Ovary (tissue), 9 donors: ENCODE results near the gene RPS6KA5. TPM values are rescaled to one million over a fixed set of nuclear protein-coding genes. Genes with fewer than 3 reads are reported as not detected.
"Not testable (repeated sequence)": the region's sequence is repeated elsewhere in the genome, so short reads cannot be mapped to it uniquely, and the experiment has no call there.

Experiments
- DNase-seq, 5 donors: peaks; one replicate each; pipeline ENCODE4 v3.0.0-alpha.2; 2019 to 2020
- H3K27ac ChIP-seq, 2 donors: fragments of 200-600 bp; one replicate each; pipeline versions ENCODE4 v1.5.1 to v1.8.0; 2019 to 2022
- H3K27me3 ChIP-seq: fragments of 200-600 bp; one replicate; pipeline ENCODE4 v1.8.0; 2022
- H3K36me3 ChIP-seq: fragments of 200-600 bp; sonication (generic); one replicate; pipeline ENCODE4 v1.5.1; 2019
- H3K4me1 ChIP-seq: one replicate; pipeline ENCODE4 v1.8.1; 2013; ENCODE audit warnings: mild to moderate bottlenecking, moderate library complexity; ENCODE audit not compliant: insufficient read depth
- H3K4me3 ChIP-seq: fragments of 200-600 bp; sonication (generic); one replicate; pipeline ENCODE4 v1.5.1; 2017
- H3K9me3 ChIP-seq, 2 donors: fragments of 200-600 bp in 1 of 2; sonication (generic) in 1 of 2; one replicate each; pipeline versions ENCODE4 v1.5.1 to v1.8.1; 2013 to 2019; ENCODE audit warnings: mild to moderate bottlenecking in 1 of 2, moderate library complexity in 1 of 2
- EP300 ChIP-seq: sonication (generic); formaldehyde crosslinking; IDR thresholded peaks from one replicate; pipeline ENCODE4 v1.6.1; 2017; ENCODE audit warnings: antibody characterized with exemption
- POLR2A ChIP-seq: fragments of 450-650 bp; IDR thresholded peaks from one replicate; pipeline ENCODE4 v1.6.1; 2017; ENCODE audit warnings: antibody characterized with exemption, mild to moderate bottlenecking, moderate library complexity
- WGBS, 3 donors: extraction: QIAGEN DNeasy Blood & Tissue Kit in 1 of 3; methylation state at CpG; one replicate each; pipeline versions ENCODE4 v1.1.5 to v1.1.7; 2013 to 2017; 5-methylcytosine and 5-hydroxymethylcytosine counted together
- intact Hi-C, 4 donors: fragments of 100-400 bp; cut with DNase I; formaldehyde crosslinking; loops; one replicate each; pipeline versions ENCODE4 v1.11.0 to v1.15.1; 2022 to 2023
- polyA plus RNA-seq, 2 donors: library from polyadenylated mRNA; stranded (reverse); fragments of 200-250 nt in 1 of 2; fragments of 350-450 nt in 1 of 2; fragmentation: Illumina TruSeq in 1 of 2; extraction: RNeasy Lipid Tissue Mini Kit (QIAGEN cat#74804) in 1 of 2; gene quantifications; one replicate each; pipeline ENCODE4 v1.2.3, GENCODE V29; 2013 to 2014
- total RNA-seq, 7 donors: library from RNA; depleted of rRNA in 2 of 7; stranded (reverse); fragments of >200 nt in 2 of 7; fragmentation: NEBNext Ultra II Directional in 3 of 7; extraction: Animal tissue kit (Norgen Biotek cat#: 25700) in 3 of 7; gene quantifications; one replicate each; pipeline versions ENCODE4 v1.1.0 to v1.2.4, GENCODE V29; 2016 to 2023
- TF ChIP-seq, protein P1 (sequence below), 3 donors: fragments of 450-650 bp in 2 of 3; fragments of 200-600 bp in 1 of 3; IDR thresholded peaks; one replicate each; pipeline versions ENCODE4 v1.5.1 to v1.8.0; 2016 to 2022; ENCODE audit warnings: antibody characterized with exemption in 3 of 3, mild to moderate bottlenecking in 1 of 3
- donor health status: DM: no; HTN: no; CAD: no; lungs with moderate emphysema.
- donor health status: DM: no; HTN: no; CAD: no.
- donor health status: Bipolar disorder and iron deficiency.
- donor health status: DM: yes; HTN: yes; CAD: no.
- donor health status: DM: no; HTN: no; CAD: no.
- donor health status: DM: yes; HTN: yes; CAD: no.

RPS6KA5 gene
- total and polyA plus RNA-seq, 9 donors, result 3.8 to 19.0 (median 8.4) TPM

DNA sequence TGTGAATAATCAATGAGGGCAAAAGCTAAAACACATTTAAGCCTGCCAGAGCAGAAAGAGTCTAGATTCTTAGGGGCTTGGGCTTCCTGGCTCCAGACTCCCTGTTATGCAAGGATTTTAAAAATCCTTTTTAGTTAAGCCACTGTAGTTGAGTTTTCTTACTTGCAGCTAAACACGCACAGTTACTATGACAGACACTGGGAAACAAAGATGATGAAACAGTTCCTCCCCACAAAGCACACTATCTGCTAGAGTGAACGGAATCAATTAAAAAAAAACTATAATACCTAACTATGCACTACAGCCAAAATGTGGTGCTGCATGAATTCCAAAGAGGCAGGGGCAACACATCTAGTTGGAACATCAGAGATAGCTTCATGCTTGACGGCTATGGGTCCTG, 28.2 kb downstream of the RPS6KA5 start:
- DNase-seq, result no peak
- Histone ChIP-seq H3K9me3 (no peaks in the 10 kb centered on the region), H3K27ac (no peak overlapping the region), H3K36me3 (no peaks in the 10 kb centered on the region), H3K4me3 (no peak overlapping the region), H3K27me3 (no peaks in the 10 kb centered on the region), H3K4me1 (no peaks in the 10 kb centered on the region)
- TF ChIP-seq, protein P1, sequence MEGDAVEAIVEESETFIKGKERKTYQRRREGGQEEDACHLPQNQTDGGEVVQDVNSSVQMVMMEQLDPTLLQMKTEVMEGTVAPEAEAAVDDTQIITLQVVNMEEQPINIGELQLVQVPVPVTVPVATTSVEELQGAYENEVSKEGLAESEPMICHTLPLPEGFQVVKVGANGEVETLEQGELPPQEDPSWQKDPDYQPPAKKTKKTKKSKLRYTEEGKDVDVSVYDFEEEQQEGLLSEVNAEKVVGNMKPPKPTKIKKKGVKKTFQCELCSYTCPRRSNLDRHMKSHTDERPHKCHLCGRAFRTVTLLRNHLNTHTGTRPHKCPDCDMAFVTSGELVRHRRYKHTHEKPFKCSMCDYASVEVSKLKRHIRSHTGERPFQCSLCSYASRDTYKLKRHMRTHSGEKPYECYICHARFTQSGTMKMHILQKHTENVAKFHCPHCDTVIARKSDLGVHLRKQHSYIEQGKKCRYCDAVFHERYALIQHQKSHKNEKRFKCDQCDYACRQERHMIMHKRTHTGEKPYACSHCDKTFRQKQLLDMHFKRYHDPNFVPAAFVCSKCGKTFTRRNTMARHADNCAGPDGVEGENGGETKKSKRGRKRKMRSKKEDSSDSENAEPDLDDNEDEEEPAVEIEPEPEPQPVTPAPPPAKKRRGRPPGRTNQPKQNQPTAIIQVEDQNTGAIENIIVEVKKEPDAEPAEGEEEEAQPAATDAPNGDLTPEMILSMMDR (IDR thresholded peaks at IDR 0.05), result no peak
- TF ChIP-seq POLR2A (no peak), EP300 (no peak)
- 88 to 97% (median 89%) methylated on average over 3 of the region's 3 CpGs for WGBS, 3 donors
- intact Hi-C loops, result no loop called here

DNA sequence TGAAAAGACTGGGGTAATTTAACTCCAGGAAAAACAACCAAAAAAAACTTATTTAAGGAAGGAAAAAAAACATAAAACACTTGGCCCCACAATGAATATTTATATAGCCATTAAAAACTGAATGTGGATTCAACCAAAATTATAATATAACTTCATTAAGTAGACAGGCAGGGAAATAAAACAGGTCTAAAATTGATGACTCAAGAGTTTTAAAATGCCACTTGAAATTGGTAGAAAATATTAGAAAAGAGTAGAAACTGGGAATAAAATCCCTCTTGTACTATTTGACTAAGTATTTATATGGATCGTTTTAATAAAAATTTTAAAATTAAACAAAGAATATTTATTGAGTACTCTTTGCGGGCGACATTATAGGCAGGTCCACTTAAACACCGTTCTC, 28.8 kb downstream of the RPS6KA5 start:
- no peaks in the 10 kb centered on the region for H3K9me3 ChIP-seq
- no peak for DNase-seq
- H3K27ac ChIP-seq, result no peak overlapping the region
- no peak overlapping the region for H3K4me3 ChIP-seq
- H3K27me3 ChIP-seq, result no peaks in the 10 kb centered on the region
- 92 to 97% (median 96%) methylated on average over 4 of the region's 4 CpGs for WGBS, 3 donors
- no peak for TF ChIP-seq EP300
- TF ChIP-seq POLR2A, result no peak
- TF ChIP-seq, protein P1 (IDR thresholded peaks at IDR 0.05), result no peak
- H3K36me3 ChIP-seq, result no peaks in the 10 kb centered on the region
- no peaks in the 10 kb centered on the region for H3K4me1 ChIP-seq
- intact Hi-C loops, result no loop called here

DNA sequence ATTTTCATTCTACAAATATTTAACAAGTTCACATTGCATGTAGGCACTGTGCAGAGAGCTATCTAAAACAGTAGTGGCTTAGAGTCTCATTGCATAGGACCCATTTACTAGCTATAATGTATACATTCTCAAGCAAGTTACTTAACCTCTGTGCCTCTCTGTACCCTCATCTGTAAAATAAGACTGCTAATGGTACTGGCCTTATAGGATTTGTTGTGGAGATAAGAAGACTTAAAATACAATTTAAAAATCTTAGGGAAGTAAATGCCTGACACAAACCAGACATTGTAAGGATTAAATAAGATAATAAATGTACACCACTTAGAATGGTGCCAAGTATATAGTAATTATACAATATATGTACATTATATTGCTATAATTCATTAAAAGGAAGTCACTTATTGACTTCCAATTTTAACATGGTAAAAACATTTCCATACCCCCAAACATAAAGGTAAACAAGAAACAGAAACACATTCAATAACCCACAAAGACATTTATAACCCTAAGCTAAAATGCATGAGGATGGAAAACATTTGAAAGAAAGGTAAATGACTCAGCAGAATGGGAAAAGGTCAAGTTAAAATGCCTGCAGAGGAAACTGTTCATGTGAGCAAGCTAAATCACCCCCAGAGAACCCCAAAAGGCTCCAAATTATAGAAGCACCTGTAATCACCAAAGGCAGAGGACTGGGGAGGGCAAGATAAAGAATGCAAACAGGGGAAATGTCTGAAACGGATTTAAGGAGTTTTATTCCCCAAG, 30.8 kb downstream of the RPS6KA5 start:
- H3K27ac ChIP-seq, result no peak overlapping the region
- H3K36me3 ChIP-seq, result no peaks in the 10 kb centered on the region
- TF ChIP-seq POLR2A (no peak), EP300 (no peak)
- TF ChIP-seq, protein P1 (IDR thresholded peaks at IDR 0.05), result no peak
- intact Hi-C loops, result no loop called here
- H3K4me3 ChIP-seq, result no peak overlapping the region
- H3K4me1 ChIP-seq, result no peaks in the 10 kb centered on the region
- no peaks in the 10 kb centered on the region for H3K27me3 ChIP-seq
- H3K9me3 ChIP-seq, result no peaks in the 10 kb centered on the region
- WGBS, 3 donors, result 74 to 78% (median 76%) methylated on average over 1 of the region's 1 CpG
- no peak for DNase-seq

DNA sequence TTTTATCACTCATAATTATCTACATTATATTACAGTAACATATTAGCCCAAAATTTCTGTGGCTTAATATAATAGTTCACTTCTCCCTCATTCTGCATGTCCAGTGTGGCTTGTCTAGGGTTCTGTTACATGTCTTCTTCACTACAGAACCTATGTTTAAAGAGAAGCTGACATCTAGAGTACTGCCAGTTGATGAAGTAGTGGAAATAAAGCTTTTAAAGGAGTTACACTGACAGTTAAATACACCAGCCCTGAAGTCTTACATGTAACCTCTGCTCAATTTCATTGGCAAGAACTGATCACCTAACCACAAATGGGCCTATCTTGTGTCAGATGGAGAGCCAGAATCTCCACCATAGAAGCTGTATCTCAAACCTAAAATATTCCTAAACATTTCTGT, 32.9 kb downstream of the RPS6KA5 start:
- Histone ChIP-seq H3K4me3 (no peak overlapping the region), H3K27me3 (no peaks in the 10 kb centered on the region), H3K4me1 (peaks cover 2% of the 10 kb centered on the region), H3K36me3 (no peaks in the 10 kb centered on the region), H3K9me3 (no peaks in the 10 kb centered on the region), H3K27ac (no peak overlapping the region)
- TF ChIP-seq EP300, result no peak
- no peak for TF ChIP-seq POLR2A
- TF ChIP-seq, protein P1 (IDR thresholded peaks at IDR 0.05), result no peak
- no peak for DNase-seq
- intact Hi-C loops, result no loop called here

DNA sequence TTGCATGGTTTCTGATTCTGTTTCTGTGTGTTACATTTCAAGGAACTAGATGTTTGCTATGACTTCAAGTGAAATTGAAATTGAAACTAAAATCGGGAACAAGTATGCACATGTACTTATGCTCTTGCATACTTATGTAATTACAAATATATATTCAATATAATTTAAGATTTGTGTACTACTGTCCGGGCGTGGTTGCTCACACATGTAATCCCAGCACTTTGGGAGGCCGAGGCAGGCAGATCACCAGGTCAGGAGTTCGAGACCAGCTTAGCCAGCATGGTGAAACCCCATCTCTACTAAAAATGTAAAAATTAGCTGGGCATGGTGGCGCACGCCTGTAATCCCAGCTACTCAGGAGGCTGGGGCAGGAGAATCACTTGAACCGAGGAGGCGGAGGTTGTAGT, 37.8 kb downstream of the RPS6KA5 start:
- H3K4me1 ChIP-seq, H3K9me3 ChIP-seq, DNase-seq, intact Hi-C loops, H3K36me3 ChIP-seq, H3K27me3 ChIP-seq: not testable (repeated sequence)
- 46 to 68% (median 58%) methylated on average over 9 of the region's 9 CpGs for WGBS, 3 donors
- Histone ChIP-seq H3K4me3 (peak overlapping the region; percentile 15), H3K27ac (peak overlapping the region in 1 of 2 donors; percentile 4)
